ENCODE data around the gene LRRC23. TPM values are rescaled to one million over a fixed set of nuclear protein-coding genes. Genes with fewer than 3 reads are reported as not detected.

The LRRC23 gene
- polyA plus RNA-seq, 1 donor (not counting 4 experiments of a cell fraction or from before 2014, with no cell fraction given): 7.1 TPM

GRCh38 chr12:6946920-6947374 is 42.3 kb downstream of the LRRC23 start:
- H3K36me3 ChIP-seq (ENCODE audit: control insufficient read depth in 2 of 2, extremely low read depth in 1 of 2, insufficient read depth in 2 of 2, low read length in 2 of 2): no peaks in the 10 kb centered on the region
- H3K9me3 ChIP-seq (ENCODE audit: control insufficient read depth, low read depth, low read length): no peaks in the 10 kb centered on the region
- H3K9me1 ChIP-seq (ENCODE audit: control insufficient read depth, extremely low read depth, insufficient read depth, low read length): no peaks in the 10 kb centered on the region
- peak overlapping the region; percentile 67 for H3K9ac ChIP-seq (ENCODE audit: control insufficient read depth, extremely low read depth, insufficient read depth, low read length)
- no peaks in the 10 kb centered on the region for H4K20me1 ChIP-seq (ENCODE audit: control insufficient read depth, extremely low read depth, insufficient read depth, low read length)
- DNase-seq (ENCODE audit: low read depth, low spot score) (no peak), FAIRE-seq (no peak)
- TF ChIP-seq CTCF (optimal IDR thresholded peaks at IDR 0.05 in 1 of 3, IDR thresholded peaks at IDR 0.05 in 1 of 3, conservative IDR thresholded peaks at IDR 0.05 in 1 of 3; ENCODE audit: extremely low read depth in 1 of 3, insufficient read depth in 2 of 3, low read length in 3 of 3): no peak
- TF ChIP-seq EZH2 (IDR thresholded peaks at IDR 0.05; ENCODE audit: low read length): no peak
- H3K27ac ChIP-seq (ENCODE audit: control insufficient read depth, insufficient read depth, low read length): no peak overlapping the region
- peaks cover 27% of the 10 kb centered on the region for H3K4me1 ChIP-seq (ENCODE audit: control insufficient read depth, extremely low read depth, insufficient read depth, low read length)
- dilution Hi-C loops (cut with MboI; ENCODE audit: extremely low pct_ligation_motif_present, low sequenced_read_pairs): no loop called here
- H2AFZ ChIP-seq (ENCODE audit: control insufficient read depth, low read length): peak overlapping the region; percentile 34
- no peaks in the 10 kb centered on the region for H3K27me3 ChIP-seq (ENCODE audit: control insufficient read depth, extremely low read depth, insufficient read depth, low read length)
- peak overlapping the region; percentile 95 for H3K4me2 ChIP-seq (ENCODE audit: control insufficient read depth, extremely low read depth, insufficient read depth, low read depth, low read length)
- peak overlapping the region; percentile 55 to 64 (median 64) for H3K4me3 ChIP-seq (ENCODE audit: control insufficient read depth in 2 of 3, extremely low read depth in 1 of 3, insufficient read depth in 2 of 3, low read depth in 1 of 3, low read length in 3 of 3)
- peaks cover 6% of the 10 kb centered on the region for H3K79me2 ChIP-seq (ENCODE audit: control insufficient read depth, insufficient read depth, low read length)

- no peak for TF ChIP-seq EZH2 (IDR thresholded peaks at IDR 0.05; ENCODE audit: low read length)
- TF ChIP-seq CTCF (optimal IDR thresholded peaks at IDR 0.05 in 1 of 3, IDR thresholded peaks at IDR 0.05 in 1 of 3, conservative IDR thresholded peaks at IDR 0.05 in 1 of 3; ENCODE audit: extremely low read depth in 1 of 3, insufficient read depth in 2 of 3, low read length in 3 of 3): no peak
- Histone ChIP-seq H3K79me2 (ENCODE audit: control insufficient read depth, insufficient read depth, low read length) (peaks cover 6% of the 10 kb centered on the region), H3K9me3 (ENCODE audit: control insufficient read depth, low read depth, low read length) (no peaks in the 10 kb centered on the region), H3K27me3 (ENCODE audit: control insufficient read depth, extremely low read depth, insufficient read depth, low read length) (no peaks in the 10 kb centered on the region), H3K4me3 (ENCODE audit: control insufficient read depth in 2 of 3, extremely low read depth in 1 of 3, insufficient read depth in 2 of 3, low read depth in 1 of 3, low read length in 3 of 3) (no peak overlapping the region), H3K36me3 (ENCODE audit: control insufficient read depth in 2 of 2, extremely low read depth in 1 of 2, insufficient read depth in 2 of 2, low read length in 2 of 2) (no peaks in the 10 kb centered on the region), H3K4me2 (ENCODE audit: control insufficient read depth, extremely low read depth, insufficient read depth, low read depth, low read length) (no peak overlapping the region), H3K4me1 (ENCODE audit: control insufficient read depth, extremely low read depth, insufficient read depth, low read length) (peaks cover 27% of the 10 kb centered on the region), H3K9me1 (ENCODE audit: control insufficient read depth, extremely low read depth, insufficient read depth, low read length) (no peaks in the 10 kb centered on the region), H4K20me1 (ENCODE audit: control insufficient read depth, extremely low read depth, insufficient read depth, low read length) (no peaks in the 10 kb centered on the region), H3K9ac (ENCODE audit: control insufficient read depth, extremely low read depth, insufficient read depth, low read length) (no peak overlapping the region), H2AFZ (ENCODE audit: control insufficient read depth, low read length) (no peak overlapping the region), H3K27ac (ENCODE audit: control insufficient read depth, insufficient read depth, low read length) (no peak overlapping the region)
- FAIRE-seq (no peak), DNase-seq (ENCODE audit: low read depth, low spot score) (no peak)
- dilution Hi-C loops (cut with MboI; ENCODE audit: extremely low pct_ligation_motif_present, low sequenced_read_pairs): no loop called here
Observed at GRCh38 chr12:6947615-6948014, 43.0 kb downstream of the LRRC23 start.
